Measurements from ENCODE around the gene ZNF10.

ZNF10 gene
- total RNA-seq, result 0.39 to 4.3 (median 1.8) reads per million in 18 experiments

DNA sequence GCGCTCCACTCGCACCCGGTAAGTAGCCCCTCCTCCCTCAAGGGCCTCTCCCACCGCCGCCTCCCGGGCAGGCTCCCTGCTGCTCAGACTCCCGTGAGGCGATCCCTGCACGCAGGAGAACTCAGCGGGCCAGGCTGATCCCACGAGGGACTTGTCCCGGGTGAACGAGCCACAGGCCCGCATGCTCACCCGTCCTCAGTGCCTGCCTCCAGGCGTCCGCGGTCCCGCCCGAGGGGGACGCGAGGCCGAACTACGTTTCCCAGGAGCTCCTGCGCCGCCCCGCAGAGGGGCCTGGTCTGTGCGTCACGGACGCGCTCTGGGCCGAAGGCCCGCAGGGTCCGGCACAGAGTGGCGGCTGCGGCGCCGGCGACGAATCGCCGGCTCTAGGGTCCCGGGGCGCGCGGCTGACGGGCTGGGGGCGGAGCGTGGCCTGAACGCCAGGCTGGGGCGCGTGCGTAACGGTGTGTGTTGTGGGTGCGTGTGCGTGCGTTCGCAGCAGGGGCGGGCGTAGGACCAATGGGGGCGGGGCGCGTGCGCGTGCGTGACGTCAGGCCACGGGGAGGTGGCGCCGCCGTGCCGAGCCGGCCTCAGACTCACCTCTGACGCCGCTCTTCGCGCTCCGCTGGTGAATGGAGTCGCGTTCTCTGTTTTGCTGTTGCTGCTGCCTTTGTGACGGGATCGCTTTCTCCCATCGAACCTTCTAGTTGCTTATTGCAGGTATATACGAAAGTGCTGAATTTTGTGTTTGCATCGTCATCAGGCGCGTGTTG, at the start of gene ZNF10, which contains the start of gene ZNF891:
TSS of gene ZNF10 (plus strand) at position 590 of the 770 bp plus-strand sequence. CDS start 13,866 bp downstream, outside the sequence.
TSS of gene ZNF891 (minus strand) at position 237 of the 770 bp plus-strand sequence. CDS start 8,356 bp downstream, outside the sequence.
- peak; percentile 93 to 96 for DNase-seq

GRCh38 chr12:133081159-133081780, 49.2 kb upstream of the ZNF10 start:
- peak in 1 of 2 donors; percentile 1 for DNase-seq

GRCh38 chr12:133083345-133083744, 47.1 kb upstream of the ZNF10 start:
- DNase-seq, result no peak

GRCh38 chr12:133105620-133106019, 24.8 kb upstream of the ZNF10 start:
- DNase-seq, result no peak

DNA sequence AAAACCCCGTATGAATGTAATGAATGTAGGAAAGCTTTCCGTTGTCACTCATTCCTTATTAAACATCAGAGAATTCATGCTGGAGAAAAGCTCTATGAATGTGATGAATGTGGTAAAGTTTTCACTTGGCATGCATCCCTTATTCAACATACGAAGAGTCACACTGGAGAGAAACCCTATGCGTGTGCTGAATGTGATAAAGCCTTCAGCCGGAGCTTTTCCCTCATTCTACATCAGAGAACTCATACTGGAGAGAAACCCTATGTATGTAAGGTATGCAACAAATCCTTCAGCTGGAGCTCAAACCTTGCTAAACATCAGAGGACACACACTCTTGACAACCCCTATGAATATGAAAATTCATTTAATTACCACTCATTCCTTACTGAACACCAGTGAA, 24.2 kb upstream of the ZNF10 start:
- no peak for DNase-seq

- no peak for DNase-seq
Observed at GRCh38 chr12:133107121-133107520, 23.3 kb upstream of the ZNF10 start.

DNA sequence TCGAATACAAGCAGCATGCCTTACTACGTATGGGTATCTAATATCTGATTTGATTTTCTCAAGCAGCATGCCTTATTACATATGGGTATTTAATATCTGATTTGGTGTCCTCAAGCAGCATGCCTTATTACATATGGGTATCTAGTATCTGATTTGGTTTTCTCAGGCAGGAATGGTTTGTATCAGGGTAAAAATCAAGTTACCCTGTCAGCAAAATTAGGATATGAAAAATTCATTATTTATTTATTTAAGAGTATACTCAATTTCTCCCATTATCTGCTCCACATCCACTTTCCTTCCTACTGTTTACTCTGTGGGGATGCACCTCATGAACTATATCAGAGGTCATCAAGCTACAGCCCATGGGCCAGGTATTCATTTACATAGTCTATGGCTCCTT, 22.3 kb upstream of the ZNF10 start:
- DNase-seq, result no peak

GRCh38 chr12:133120385-133121191, 9.8 kb upstream of the ZNF10 start:
- no peak for DNase-seq

GRCh38 chr12:133124674-133125073, 5.8 kb upstream of the ZNF10 start:
- DNase-seq, result no peak

GRCh38 chr12:133129368-133130037, 924 bp upstream of the ZNF10 start:
- no peak for DNase-seq

- DNase-seq, result peak in 1 of 2 donors; percentile 1
Observed at GRCh38 chr12:133130808-133131128, 341 bp downstream of the ZNF10 start.

GRCh38 chr12:133135747-133136146, 5.3 kb downstream of the ZNF10 start:
- DNase-seq, result no peak

DNA sequence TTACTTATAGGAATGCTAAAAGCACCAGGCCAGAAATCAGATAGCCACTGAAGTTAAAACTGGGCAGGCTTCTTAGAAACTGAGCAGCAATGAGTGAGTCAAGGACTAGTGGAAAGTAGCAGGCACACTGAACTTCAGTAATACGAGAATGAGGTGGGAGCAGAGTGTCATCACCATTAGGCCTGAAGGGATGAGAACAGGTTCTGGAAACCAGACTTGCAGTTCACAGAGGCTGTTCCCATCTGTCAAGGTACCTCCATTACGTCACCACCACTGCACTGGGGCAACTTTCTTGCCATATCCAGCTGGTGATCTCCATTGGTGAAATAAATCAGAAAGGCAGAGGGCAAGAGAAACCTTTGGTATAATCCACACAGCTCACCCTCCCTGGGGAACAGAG, 15.6 kb downstream of the ZNF10 start:
- DNase-seq, result no peak

DNA sequence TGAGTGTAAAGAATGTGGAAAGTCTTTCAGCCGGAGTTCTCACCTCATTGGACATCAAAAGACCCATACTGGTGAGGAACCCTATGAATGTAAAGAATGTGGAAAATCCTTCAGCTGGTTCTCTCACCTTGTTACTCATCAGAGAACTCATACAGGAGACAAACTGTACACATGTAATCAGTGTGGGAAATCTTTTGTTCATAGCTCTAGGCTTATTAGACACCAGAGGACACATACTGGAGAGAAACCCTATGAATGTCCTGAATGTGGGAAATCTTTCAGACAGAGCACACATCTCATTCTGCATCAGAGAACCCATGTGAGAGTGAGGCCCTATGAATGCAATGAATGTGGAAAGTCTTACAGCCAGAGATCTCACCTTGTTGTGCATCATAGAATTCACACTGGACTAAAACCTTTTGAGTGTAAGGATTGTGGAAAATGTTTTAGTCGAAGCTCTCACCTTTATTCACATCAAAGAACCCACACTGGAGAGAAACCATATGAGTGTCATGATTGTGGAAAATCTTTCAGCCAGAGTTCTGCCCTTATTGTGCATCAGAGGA, 25.8 kb downstream of the ZNF10 start:
- DNase-seq, result no peak

DNA sequence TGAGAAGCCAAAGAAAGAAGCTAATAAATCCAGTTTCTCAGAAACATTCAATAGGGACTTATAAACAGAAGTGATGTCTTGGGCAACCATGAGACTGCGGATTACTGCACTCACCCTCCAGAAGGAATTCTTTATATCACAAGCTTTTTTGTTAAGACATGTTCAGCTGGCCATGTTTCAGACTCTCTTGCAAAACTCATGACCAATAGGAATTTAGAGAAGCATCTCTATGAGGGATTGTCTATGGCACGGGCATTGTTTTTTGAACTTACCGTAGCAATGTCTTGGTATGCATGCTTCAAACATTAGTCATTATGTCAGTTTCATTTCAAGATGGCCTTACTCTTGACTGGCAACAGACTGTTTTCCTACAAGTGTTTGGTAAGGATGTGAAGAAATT, 35.3 kb downstream of the ZNF10 start:
- DNase-seq, result no peak

GRCh38 chr12:133172491-133172890, 42.1 kb downstream of the ZNF10 start:
- no peak for DNase-seq

- no peak for DNase-seq
Observed at GRCh38 chr12:133174901-133175300, 44.5 kb downstream of the ZNF10 start.

DNA sequence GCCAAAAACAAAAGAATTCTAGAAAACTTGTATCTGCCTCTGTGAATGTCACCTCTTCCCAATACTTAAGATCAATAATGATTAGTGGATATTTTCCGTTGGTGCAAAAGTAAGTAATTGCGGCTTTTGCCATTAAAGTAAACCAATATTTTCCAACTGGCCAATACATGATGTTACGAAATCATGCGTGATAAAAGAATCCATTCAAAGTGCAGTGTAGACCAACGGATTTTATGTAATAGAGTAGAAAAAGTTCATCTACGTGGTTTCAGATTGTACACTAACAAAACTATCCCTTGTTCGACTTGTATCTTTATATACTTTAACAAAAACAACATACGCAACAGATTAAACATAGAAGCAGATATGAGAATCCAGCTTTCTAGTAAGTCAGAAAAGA, 50.2 kb downstream of the ZNF10 start:
- no peak for DNase-seq

DNA sequence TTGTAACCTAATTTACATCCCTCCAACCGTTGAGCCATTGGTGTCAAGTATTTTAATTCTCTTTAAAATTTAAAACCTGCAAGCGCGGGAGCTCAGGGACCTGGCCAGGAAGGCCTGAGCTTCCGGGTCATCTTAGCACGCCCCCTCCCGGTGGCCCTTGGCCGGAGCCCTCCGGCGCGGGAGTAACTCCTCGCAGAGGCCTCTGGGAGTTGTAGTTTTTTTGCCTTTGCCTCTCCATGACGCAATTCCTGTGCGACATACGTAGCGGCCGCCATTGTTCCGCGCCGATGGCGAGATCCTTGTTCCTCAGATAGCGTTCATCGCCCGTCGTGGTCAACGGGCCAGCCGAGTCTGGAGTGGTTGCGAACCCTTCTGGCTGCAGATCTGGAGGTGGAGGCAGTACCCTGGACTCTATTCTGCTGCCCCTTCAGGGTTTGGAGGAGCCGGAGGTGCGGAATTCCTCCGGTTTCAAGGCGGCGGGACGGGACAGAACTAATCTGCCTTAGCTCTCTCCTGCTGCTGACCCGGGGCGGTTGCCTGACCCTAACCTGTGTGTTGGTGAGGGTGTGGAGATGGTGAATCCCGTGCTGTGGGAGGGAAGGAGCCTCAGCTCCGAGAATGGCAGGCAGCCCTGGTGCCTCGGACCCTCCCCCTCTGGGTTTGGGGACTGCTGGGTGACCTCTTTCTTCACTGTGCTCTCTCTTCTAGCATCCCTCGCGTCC, 51.0 kb downstream of the ZNF10 start, which contains the start of gene ZNF268:
TSS of gene ZNF268 (plus strand) at position 258 of the 722 bp plus-strand sequence. CDS start 503 bp downstream, outside the sequence.
- peak; percentile 97 for DNase-seq

- DNase-seq, result no peak
Observed at GRCh38 chr12:133190176-133190575, 59.7 kb downstream of the ZNF10 start.

- no peak for DNase-seq
Observed at GRCh38 chr12:133192847-133193246, 62.4 kb downstream of the ZNF10 start.

- DNase-seq, result no peak
Observed at GRCh38 chr12:133201888-133202287, 71.5 kb downstream of the ZNF10 start.

Data from inflammatory macrophage (primary cell).